ENCODE results near the gene EYA4. TPM values are rescaled to one million over a fixed set of nuclear protein-coding genes. Genes with fewer than 3 reads are reported as not detected.

EYA4 gene
- total RNA-seq, 4 donors from 2014 or later = 0.10 to 3.4 (median 0.23) TPM; not detected in 1

GRCh38 chr6:133208183-133208755 is 32.9 kb upstream of the EYA4 start:
- H3K4me3 ChIP-seq = no peak overlapping the region
- no peaks in the 10 kb centered on the region for H3K36me3 ChIP-seq
- no peaks in the 10 kb centered on the region for H3K4me1 ChIP-seq
- TF ChIP-seq POLR2A (IDR thresholded peaks at IDR 0.05) (no peak), POLR2AphosphoS5 (IDR thresholded peaks at IDR 0.05) (no peak), EP300 (IDR thresholded peaks at IDR 0.05) (no peak), CTCF (IDR thresholded peaks at IDR 0.05) (no peak)
- no peaks in the 10 kb centered on the region for H3K27me3 ChIP-seq
- no peak for DNase-seq (ENCODE audit: low spot score in 2 of 2)
- 75% methylated on average over 4 of the region's 4 CpGs for WGBS
- no peaks in the 10 kb centered on the region for H3K9me3 ChIP-seq
- no peak overlapping the region for H3K27ac ChIP-seq

- DNase-seq (ENCODE audit: low spot score in 2 of 2) = no peak
- 19% methylated on average over 2 of the region's 2 CpGs for WGBS
- Histone ChIP-seq H3K9me3 (no peaks in the 10 kb centered on the region), H3K27me3 (no peaks in the 10 kb centered on the region), H3K4me3 (no peak overlapping the region), H3K36me3 (no peaks in the 10 kb centered on the region), H3K4me1 (no peaks in the 10 kb centered on the region), H3K27ac (no peak overlapping the region)
- TF ChIP-seq POLR2AphosphoS5 (IDR thresholded peaks at IDR 0.05) (no peak), CTCF (IDR thresholded peaks at IDR 0.05) (no peak), EP300 (IDR thresholded peaks at IDR 0.05) (no peak), POLR2A (IDR thresholded peaks at IDR 0.05) (no peak)
Observed at GRCh38 chr6:133214267-133214666, 26.9 kb upstream of the EYA4 start.

- Histone ChIP-seq H3K27ac (no peak overlapping the region), H3K27me3 (no peaks in the 10 kb centered on the region), H3K36me3 (no peaks in the 10 kb centered on the region), H3K4me3 (no peak overlapping the region), H3K9me3 (no peaks in the 10 kb centered on the region), H3K4me1 (no peaks in the 10 kb centered on the region)
- TF ChIP-seq POLR2A (IDR thresholded peaks at IDR 0.05) (no peak), EP300 (IDR thresholded peaks at IDR 0.05) (no peak), CTCF (IDR thresholded peaks at IDR 0.05) (no peak)
- WGBS = 66% methylated on average over 3 of the region's 3 CpGs
- DNase-seq (ENCODE audit: low spot score in 2 of 2) = no peak
Observed at GRCh38 chr6:133218852-133219251, 22.3 kb upstream of the EYA4 start.

GRCh38 chr6:133223452-133224029 is 17.6 kb upstream of the EYA4 start:
- DNase-seq (ENCODE audit: low spot score in 2 of 2) = no peak
- no peak overlapping the region for H3K27ac ChIP-seq

More at GRCh38 chr6:133223452-133224029, 17.6 kb upstream of the EYA4 start:
- Histone ChIP-seq H3K9me3 (no peaks in the 10 kb centered on the region), H3K36me3 (no peaks in the 10 kb centered on the region), H3K4me1 (no peaks in the 10 kb centered on the region), H3K27me3 (no peaks in the 10 kb centered on the region), H3K4me3 (no peak overlapping the region)
- no peak for TF ChIP-seq CTCF (IDR thresholded peaks at IDR 0.05)
- TF ChIP-seq EP300 (IDR thresholded peaks at IDR 0.05) = no peak
- TF ChIP-seq POLR2A (IDR thresholded peaks at IDR 0.05) = no peak
- no peak for TF ChIP-seq POLR2AphosphoS5 (IDR thresholded peaks at IDR 0.05)
- 85% methylated on average over 3 of the region's 3 CpGs for WGBS
